PC-3 (cell line): Measurements from ENCODE around the gene SLC39A8. TPM values are rescaled to one million over a fixed set of nuclear protein-coding genes. Genes with fewer than 3 reads are reported as not detected.

Experiments used
- ATAC-seq: fragments of 200-7000 bp; cut with Tn5 transposase; 2 replicates; pipeline ENCODE4 v1.9.1; 2020; ENCODE audit warnings: mild to moderate bottlenecking, moderate library complexity
- BruUV-seq: library from RNA; stranded (reverse); fragments of 400-500 nt; replicated peaks from 2 replicates; lab custom pipeline; 2021; lab: Mats Ljungman, UMichigan
- CTCF ChIA-PET: fragments of 300-600 bp; sonication (Branson Sonifier 250); formaldehyde crosslinking; loops from one replicate; lab custom pipeline; 2022; ENCODE audit warnings: antibody characterized with exemption; lab: Charles Lee
- POLR2A ChIA-PET: fragments of 300-600 bp; sonication (Branson Sonifier 250); formaldehyde crosslinking; loops from one replicate; lab custom pipeline; 2022; ENCODE audit warnings: antibody characterized with exemption; ENCODE audit not compliant: unreplicated experiment; lab: Charles Lee
- DNase-seq: peaks from one replicate; pipeline ENCODE4 v3.0.0-alpha.2; 2015
- H2AFZ ChIP-seq: fragments of 300-600 bp; sonication (generic); 2 replicates; pipeline ENCODE4 v1.6.0; 2016; ENCODE audit warnings: antibody characterized with exemption, low read length
- H3F3A ChIP-seq: fragments of 300-600 bp; sonication (generic); one replicate; pipeline ENCODE4 v1.6.0; 2017; ENCODE audit warnings: antibody characterized with exemption, low read length, control low read depth, mild to moderate bottlenecking; ENCODE audit not compliant: unreplicated experiment
- H3K27ac ChIP-seq: fragments of 300-600 bp; sonication (generic); 2 replicates; pipeline ENCODE4 v1.5.1; 2016; ENCODE audit warnings: mild to moderate bottlenecking, low read length
- H3K27me3 ChIP-seq: fragments of 300-600 bp; sonication (generic); 2 replicates; pipeline ENCODE4 v1.6.1; 2016; ENCODE audit warnings: low read length, mixed read lengths
- H3K36me3 ChIP-seq: fragments of 300-600 bp; sonication (generic); 2 replicates; pipeline ENCODE4 v1.6.1; 2016; ENCODE audit warnings: low read depth, mixed run types, low read length, mixed read lengths
- H3K4me1 ChIP-seq: fragments of 300-600 bp; sonication (generic); 2 replicates; pipeline ENCODE4 v1.5.1; 2016; ENCODE audit warnings: low read length; ENCODE audit not compliant: insufficient read depth
- H3K4me2 ChIP-seq: fragments of 300-600 bp; sonication (generic); 2 replicates; pipeline ENCODE4 v1.6.0; 2016; ENCODE audit warnings: low read length
- H3K4me3 ChIP-seq: fragments of 300-600 bp; sonication (generic); 2 replicates; pipeline ENCODE4 v1.5.1; 2016; ENCODE audit warnings: mild to moderate bottlenecking, low read length, mixed read lengths
- H3K79me2 ChIP-seq: fragments of 300-600 bp; sonication (generic); 2 replicates; pipeline ENCODE4 v1.6.1; 2017; ENCODE audit warnings: low read length, mixed read lengths
- H3K9ac ChIP-seq: fragments of 300-600 bp; sonication (generic); 2 replicates; pipeline ENCODE4 v1.6.0; 2016; ENCODE audit warnings: mild to moderate bottlenecking, low read length
- H3K9me2 ChIP-seq: fragments of 300-600 bp; sonication (generic); replicated peaks from 2 replicates; pipeline ENCODE4 v1.6.1; 2016; ENCODE audit warnings: mixed run types, low read length, mixed read lengths
- H3K9me3 ChIP-seq: fragments of 300-600 bp; sonication (generic); 2 replicates; pipeline ENCODE4 v1.6.1; 2016; ENCODE audit warnings: low read length, mixed read lengths
- H4K20me1 ChIP-seq: fragments of 300-600 bp; sonication (generic); 2 replicates; pipeline ENCODE4 v1.6.1; 2016; ENCODE audit warnings: low read length, mixed read lengths
- EZH2 ChIP-seq: fragments of 300-600 bp; sonication (generic); IDR thresholded peaks from one replicate; pipeline ENCODE4 v1.6.1; 2017; ENCODE audit warnings: antibody characterized with exemption, mild to moderate bottlenecking, low read length; ENCODE audit not compliant: unreplicated experiment
- EZH2phosphoT487 ChIP-seq: fragments of 300-600 bp; sonication (generic); IDR thresholded peaks from 2 replicates; pipeline ENCODE4 v1.6.1; 2018; ENCODE audit warnings: mild to moderate bottlenecking, antibody characterized with exemption, low read length, borderline replicate concordance
- intact Hi-C: fragments of 100-400 bp; cut with micrococcal nuclease; formaldehyde crosslinking; loops from 2 replicates; pipeline ENCODE4 v1.9.0; 2023
- total RNA-seq: library from RNA; depleted of rRNA; stranded (reverse); fragments of >200 nt; gene quantifications from 2 replicates; pipeline ENCODE4 v1.2.3, GENCODE V29; 2014
- TF ChIP-seq, protein P1 (sequence below): fragments of 300-600 bp; sonication (generic); conservative IDR thresholded peaks from 2 replicates; pipeline ENCODE4 v1.5.1; 2017; ENCODE audit warnings: antibody characterized with exemption, low read depth, mild to moderate bottlenecking, low read length

The SLC39A8 gene
- total RNA-seq, 1 experiment from 2014 or later: 19.5 TPM

DNA sequence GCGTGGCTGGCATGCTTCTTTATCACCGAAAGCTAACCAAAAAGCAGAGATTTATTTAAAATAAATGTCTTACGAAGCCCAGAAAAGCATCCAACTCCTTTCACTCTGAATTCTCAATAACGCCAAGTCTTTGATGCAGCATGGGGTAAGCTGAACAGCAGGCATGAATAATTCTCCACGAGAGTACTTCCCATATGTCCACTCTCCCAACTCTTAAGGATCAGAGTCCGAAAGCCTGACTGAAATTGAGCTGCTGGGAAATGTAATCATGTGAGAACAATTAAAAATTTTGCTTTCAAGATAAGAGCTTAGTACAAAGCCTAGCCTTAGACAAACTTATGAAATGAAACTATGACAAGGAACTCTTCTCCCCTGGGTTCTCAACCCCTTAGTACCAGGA is 7.5 kb upstream of the SLC39A8 start:
- intact Hi-C loops: no loop called here
- CTCF ChIA-PET: no interaction called here
- POLR2A ChIA-PET: no interaction called here
- no peaks in the 10 kb centered on the region for H3K79me2 ChIP-seq
- TF ChIP-seq EZH2 (no peak), EZH2phosphoT487 (no peak)
- no peaks in the 10 kb centered on the region for H3K4me1 ChIP-seq
- no peaks in the 10 kb centered on the region for H4K20me1 ChIP-seq
- no peaks in the 10 kb centered on the region for H3F3A ChIP-seq
- no peaks in the 10 kb centered on the region for H3K9me2 ChIP-seq
- no peaks in the 10 kb centered on the region for H3K36me3 ChIP-seq
- H3K4me3 ChIP-seq: no peak overlapping the region
- no peak overlapping the region for H3K4me2 ChIP-seq
- no peaks in the 10 kb centered on the region for H3K9me3 ChIP-seq
- no peak for DNase-seq
- no peak overlapping the region for H2AFZ ChIP-seq
- no peaks in the 10 kb centered on the region for H3K27me3 ChIP-seq
- H3K9ac ChIP-seq: no peak overlapping the region
- BruUV-seq: no TSS peak
- no peak overlapping the region for H3K27ac ChIP-seq
- no peak for ATAC-seq

DNA sequence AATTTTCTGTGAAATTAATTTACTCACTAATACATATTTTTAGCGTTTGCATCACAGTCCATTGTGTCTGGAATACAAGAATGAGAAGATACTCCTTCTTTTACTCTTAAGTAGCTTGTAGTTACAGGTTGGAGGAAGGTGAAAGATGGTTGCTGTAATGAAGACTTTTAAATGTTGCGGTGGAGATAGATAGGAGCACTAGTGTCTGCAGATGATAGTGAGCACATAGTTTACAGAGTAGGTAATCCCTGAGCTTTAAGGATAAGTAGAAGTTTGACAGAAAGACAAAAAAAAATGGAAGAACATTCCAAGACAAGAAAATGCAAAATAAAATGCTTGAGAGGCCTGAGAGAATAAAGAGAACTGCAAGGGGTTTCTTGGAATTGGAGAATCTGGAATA is 5.4 kb upstream of the SLC39A8 start:
- TF ChIP-seq EZH2phosphoT487 (no peak), EZH2 (no peak)
- TF ChIP-seq, protein P1, sequence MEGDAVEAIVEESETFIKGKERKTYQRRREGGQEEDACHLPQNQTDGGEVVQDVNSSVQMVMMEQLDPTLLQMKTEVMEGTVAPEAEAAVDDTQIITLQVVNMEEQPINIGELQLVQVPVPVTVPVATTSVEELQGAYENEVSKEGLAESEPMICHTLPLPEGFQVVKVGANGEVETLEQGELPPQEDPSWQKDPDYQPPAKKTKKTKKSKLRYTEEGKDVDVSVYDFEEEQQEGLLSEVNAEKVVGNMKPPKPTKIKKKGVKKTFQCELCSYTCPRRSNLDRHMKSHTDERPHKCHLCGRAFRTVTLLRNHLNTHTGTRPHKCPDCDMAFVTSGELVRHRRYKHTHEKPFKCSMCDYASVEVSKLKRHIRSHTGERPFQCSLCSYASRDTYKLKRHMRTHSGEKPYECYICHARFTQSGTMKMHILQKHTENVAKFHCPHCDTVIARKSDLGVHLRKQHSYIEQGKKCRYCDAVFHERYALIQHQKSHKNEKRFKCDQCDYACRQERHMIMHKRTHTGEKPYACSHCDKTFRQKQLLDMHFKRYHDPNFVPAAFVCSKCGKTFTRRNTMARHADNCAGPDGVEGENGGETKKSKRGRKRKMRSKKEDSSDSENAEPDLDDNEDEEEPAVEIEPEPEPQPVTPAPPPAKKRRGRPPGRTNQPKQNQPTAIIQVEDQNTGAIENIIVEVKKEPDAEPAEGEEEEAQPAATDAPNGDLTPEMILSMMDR: no peak
- Histone ChIP-seq H3K9me2 (no peaks in the 10 kb centered on the region), H3K27me3 (no peaks in the 10 kb centered on the region), H3K4me3 (no peak overlapping the region), H3F3A (no peaks in the 10 kb centered on the region), H2AFZ (no peak overlapping the region), H3K27ac (no peak overlapping the region), H3K36me3 (no peaks in the 10 kb centered on the region), H3K9me3 (no peaks in the 10 kb centered on the region), H3K4me1 (no peaks in the 10 kb centered on the region), H3K9ac (no peak overlapping the region), H4K20me1 (no peaks in the 10 kb centered on the region), H3K4me2 (no peak overlapping the region), H3K79me2 (no peaks in the 10 kb centered on the region)
- BruUV-seq: no TSS peak
- ATAC-seq: no peak
- no peak for DNase-seq
- ChIA-PET CTCF (no interaction called here), POLR2A (no interaction called here)
- intact Hi-C loops: no loop called here

DNA sequence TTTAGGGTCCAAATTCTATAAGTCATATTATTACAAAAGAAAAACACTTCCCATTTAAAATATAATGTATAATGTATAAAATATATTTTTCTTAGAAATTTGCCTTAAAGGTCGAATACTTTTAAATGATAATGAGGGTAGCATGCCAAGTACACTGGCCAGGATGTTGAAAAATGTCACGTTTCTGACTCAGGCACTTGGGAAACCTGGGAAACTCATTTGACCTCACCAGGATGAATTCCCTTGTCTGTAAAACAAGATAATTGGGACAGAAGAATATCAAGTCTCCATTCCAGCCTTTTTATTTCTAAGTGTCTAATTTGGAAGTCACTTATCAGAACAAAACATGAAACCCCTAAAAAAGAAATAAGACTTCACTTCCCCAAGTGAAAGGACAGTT is 3.4 kb upstream of the SLC39A8 start:
- no peaks in the 10 kb centered on the region for H3F3A ChIP-seq
- CTCF ChIA-PET: no interaction called here
- no peak for ATAC-seq
- H3K9me2 ChIP-seq: no peaks in the 10 kb centered on the region
- H3K4me1 ChIP-seq: no peaks in the 10 kb centered on the region
- no peaks in the 10 kb centered on the region for H3K36me3 ChIP-seq
- no peaks in the 10 kb centered on the region for H3K9me3 ChIP-seq
- TF ChIP-seq EZH2phosphoT487: no peak
- H3K27me3 ChIP-seq: no peaks in the 10 kb centered on the region
- peaks cover 1% of the 10 kb centered on the region; the same call in 1 of the 2 replicates for H3K79me2 ChIP-seq
- no peak overlapping the region for H3K27ac ChIP-seq
- H3K9ac ChIP-seq: no peak overlapping the region
- no peak for DNase-seq
- no peak overlapping the region for H2AFZ ChIP-seq
- BruUV-seq: no TSS peak
- no peak overlapping the region for H3K4me3 ChIP-seq
- no peaks in the 10 kb centered on the region for H4K20me1 ChIP-seq
- H3K4me2 ChIP-seq: no peak overlapping the region
- POLR2A ChIA-PET: no interaction called here
- intact Hi-C loops: no loop called here

DNA sequence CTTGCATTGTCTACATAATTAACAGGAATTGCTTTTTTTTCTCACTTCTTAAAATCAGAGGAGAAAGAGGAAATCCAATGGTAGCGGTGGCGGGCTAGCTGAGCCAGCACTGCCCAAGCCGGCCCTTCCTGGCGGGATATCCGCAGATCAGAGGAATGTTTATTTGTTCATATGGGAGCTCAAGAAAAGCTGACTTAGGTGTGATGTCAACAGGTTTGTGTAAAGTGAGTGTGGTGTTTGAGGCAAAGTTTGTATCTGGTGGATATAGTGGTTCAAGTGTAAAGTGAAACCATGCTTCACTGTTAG is 466 bp upstream of the SLC39A8 start:
- ChIA-PET CTCF (no interaction called here), POLR2A (no interaction called here)
- Histone ChIP-seq H3K27me3 (no peaks in the 10 kb centered on the region), H2AFZ (peak overlapping the region; percentile 98), H3K79me2 (peaks cover 10% of the 10 kb centered on the region; the same call in 1 of the 2 replicates), H3K4me3 (peak overlapping the region; percentile 82), H4K20me1 (no peaks in the 10 kb centered on the region), H3K36me3 (no peaks in the 10 kb centered on the region), H3K4me2 (peak overlapping the region; percentile 98), H3K9ac (no peak overlapping the region), H3K27ac (no peak overlapping the region), H3K9me3 (no peaks in the 10 kb centered on the region), H3F3A (no peaks in the 10 kb centered on the region), H3K9me2 (no peaks in the 10 kb centered on the region), H3K4me1 (peaks cover 5% of the 10 kb centered on the region; the same call in 1 of the 2 replicates)
- DNase-seq (no peak), ATAC-seq (no peak)
- TF ChIP-seq EZH2: no peak
- TF ChIP-seq, protein P1: 0 out of 2 replicates have a peak, but pooled peaks have one; percentile 7
- no TSS peak for BruUV-seq
- intact Hi-C loops: loop anchor here (1.0 kb wide), 1 partner anchor 86 kb away; no protein-coding TSS in a partner anchor
